ENCODE measurements around the gene G3BP2.
"Not testable (repeated sequence)": the region's sequence is repeated elsewhere in the genome, so short reads cannot be mapped to it uniquely, and the experiment has no call there.

- not testable (repeated sequence) for TF ChIP-seq CTCF (IDR thresholded peaks at IDR 0.05); RAD21 (conservative IDR thresholded peaks at IDR 0.05 in 1 of 2, IDR thresholded peaks at IDR 0.05 in 1 of 2); BHLHE40 (IDR thresholded peaks at IDR 0.05; ENCODE audit: low read depth, low read length); POLR2A (IDR thresholded peaks at IDR 0.05; ENCODE audit: low read length); NR3C1 (IDR thresholded peaks at IDR 0.05); TP53 (CRISPR knock-in tag; IDR thresholded peaks at IDR 0.05); CBX2 (IDR thresholded peaks at IDR 0.05; ENCODE audit: borderline replicate concordance, low read depth); TFCP2L1 (CRISPR knock-in tag; IDR thresholded peaks at IDR 0.05); RCOR1 (IDR thresholded peaks at IDR 0.05; ENCODE audit: low read depth, low read length)
- TF ChIP-seq, protein P1, sequence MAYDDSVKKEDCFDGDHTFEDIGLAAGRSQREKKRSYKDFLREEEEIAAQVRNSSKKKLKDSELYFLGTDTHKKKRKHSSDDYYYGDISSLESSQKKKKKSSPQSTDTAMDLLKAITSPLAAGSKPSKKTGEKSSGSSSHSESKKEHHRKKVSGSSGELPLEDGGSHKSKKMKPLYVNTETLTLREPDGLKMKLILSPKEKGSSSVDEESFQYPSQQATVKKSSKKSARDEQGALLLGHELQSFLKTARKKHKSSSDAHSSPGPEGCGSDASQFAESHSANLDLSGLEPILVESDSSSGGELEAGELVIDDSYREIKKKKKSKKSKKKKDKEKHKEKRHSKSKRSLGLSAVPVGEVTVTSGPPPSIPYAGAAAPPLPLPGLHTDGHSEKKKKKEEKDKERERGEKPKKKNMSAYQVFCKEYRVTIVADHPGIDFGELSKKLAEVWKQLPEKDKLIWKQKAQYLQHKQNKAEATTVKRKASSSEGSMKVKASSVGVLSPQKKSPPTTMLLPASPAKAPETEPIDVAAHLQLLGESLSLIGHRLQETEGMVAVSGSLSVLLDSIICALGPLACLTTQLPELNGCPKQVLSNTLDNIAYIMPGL (CRISPR knock-in tag; IDR thresholded peaks at IDR 0.05; ENCODE audit: borderline replicate concordance), result not testable (repeated sequence)
- TF ChIP-seq, protein P2, sequence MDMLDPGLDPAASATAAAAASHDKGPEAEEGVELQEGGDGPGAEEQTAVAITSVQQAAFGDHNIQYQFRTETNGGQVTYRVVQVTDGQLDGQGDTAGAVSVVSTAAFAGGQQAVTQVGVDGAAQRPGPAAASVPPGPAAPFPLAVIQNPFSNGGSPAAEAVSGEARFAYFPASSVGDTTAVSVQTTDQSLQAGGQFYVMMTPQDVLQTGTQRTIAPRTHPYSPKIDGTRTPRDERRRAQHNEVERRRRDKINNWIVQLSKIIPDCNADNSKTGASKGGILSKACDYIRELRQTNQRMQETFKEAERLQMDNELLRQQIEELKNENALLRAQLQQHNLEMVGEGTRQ (IDR thresholded peaks at IDR 0.05), result not testable (repeated sequence)
- TF ChIP-seq, protein P3, sequence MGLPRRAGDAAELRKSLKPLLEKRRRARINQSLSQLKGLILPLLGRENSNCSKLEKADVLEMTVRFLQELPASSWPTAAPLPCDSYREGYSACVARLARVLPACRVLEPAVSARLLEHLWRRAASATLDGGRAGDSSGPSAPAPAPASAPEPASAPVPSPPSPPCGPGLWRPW (IDR thresholded peaks at IDR 0.05), result not testable (repeated sequence)
Observed at GRCh38 chr4:75687125-75687524, 13.9 kb upstream of the G3BP2 start.

Measured in A549 (cell line).